Progenitor cell of endocrine pancreas (in vitro differentiated cells): Measurements from ENCODE around the gene DVL1. TPM values are rescaled to one million over a fixed set of nuclear protein-coding genes. Genes with fewer than 3 reads are reported as not detected.

Experiments
- DNase-seq: peaks from one replicate; pipeline ENCODE4 v3.0.0; 2021; ENCODE audit warnings: low spot score; ENCODE audit not compliant: unreplicated experiment
- H3K27ac Mint-ChIP-seq: 2 replicates; pipeline ENCODE4 v1.8.0; 2021; ENCODE audit warnings: mild to moderate bottlenecking, moderate library complexity, mixed read lengths
- H3K27me3 Mint-ChIP-seq: 2 replicates; pipeline ENCODE4 v1.8.0; 2021; ENCODE audit warnings: mixed read lengths
- H3K36me3 Mint-ChIP-seq: 2 replicates; pipeline ENCODE4 v1.8.0; 2022; ENCODE audit warnings: mixed read lengths; ENCODE audit not compliant: insufficient read depth
- H3K4me1 Mint-ChIP-seq: 2 replicates; pipeline ENCODE4 v1.8.0; 2021; ENCODE audit warnings: low read depth, mixed read lengths
- H3K4me3 Mint-ChIP-seq: 2 replicates; pipeline ENCODE4 v1.8.0; 2021; ENCODE audit warnings: low read depth, mild to moderate bottlenecking, moderate library complexity, mixed read lengths
- H3K9me3 Mint-ChIP-seq: 2 replicates; pipeline ENCODE4 v1.8.0; 2021; ENCODE audit warnings: low read depth, mixed read lengths
- total RNA-seq: library from RNA; stranded (reverse); gene quantifications from 2 replicates; pipeline ENCODE4 v1.2.1, GENCODE V29; 2021
- TF ChIP-seq, protein P1 (sequence below): fragments of 200-600 bp; sonication (generic); IDR thresholded peaks from one replicate; pipeline ENCODE4 v1.5.0; 2021; ENCODE audit warnings: antibody characterized with exemption, mild to moderate bottlenecking; ENCODE audit not compliant: unreplicated experiment

Gene DVL1
- total RNA-seq, 1 donor from 2014 or later: 60.1 TPM

- TF ChIP-seq, protein P1, sequence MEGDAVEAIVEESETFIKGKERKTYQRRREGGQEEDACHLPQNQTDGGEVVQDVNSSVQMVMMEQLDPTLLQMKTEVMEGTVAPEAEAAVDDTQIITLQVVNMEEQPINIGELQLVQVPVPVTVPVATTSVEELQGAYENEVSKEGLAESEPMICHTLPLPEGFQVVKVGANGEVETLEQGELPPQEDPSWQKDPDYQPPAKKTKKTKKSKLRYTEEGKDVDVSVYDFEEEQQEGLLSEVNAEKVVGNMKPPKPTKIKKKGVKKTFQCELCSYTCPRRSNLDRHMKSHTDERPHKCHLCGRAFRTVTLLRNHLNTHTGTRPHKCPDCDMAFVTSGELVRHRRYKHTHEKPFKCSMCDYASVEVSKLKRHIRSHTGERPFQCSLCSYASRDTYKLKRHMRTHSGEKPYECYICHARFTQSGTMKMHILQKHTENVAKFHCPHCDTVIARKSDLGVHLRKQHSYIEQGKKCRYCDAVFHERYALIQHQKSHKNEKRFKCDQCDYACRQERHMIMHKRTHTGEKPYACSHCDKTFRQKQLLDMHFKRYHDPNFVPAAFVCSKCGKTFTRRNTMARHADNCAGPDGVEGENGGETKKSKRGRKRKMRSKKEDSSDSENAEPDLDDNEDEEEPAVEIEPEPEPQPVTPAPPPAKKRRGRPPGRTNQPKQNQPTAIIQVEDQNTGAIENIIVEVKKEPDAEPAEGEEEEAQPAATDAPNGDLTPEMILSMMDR: peak; percentile 54
- Mint-ChIP-seq H3K36me3 (no peaks in the 10 kb centered on the region), H3K4me3 (no peak overlapping the region), H3K27me3 (no peaks in the 10 kb centered on the region), H3K4me1 (no peaks in the 10 kb centered on the region), H3K9me3 (no peaks in the 10 kb centered on the region), H3K27ac (no peak overlapping the region)
- DNase-seq: no peak
Observed at GRCh38 chr1:1299686-1300351, 49.4 kb downstream of the DVL1 start.

- Mint-ChIP-seq H3K4me3 (no peak overlapping the region), H3K27me3 (no peaks in the 10 kb centered on the region), H3K9me3 (no peaks in the 10 kb centered on the region), H3K4me1 (no peaks in the 10 kb centered on the region), H3K36me3 (no peaks in the 10 kb centered on the region), H3K27ac (no peak overlapping the region)
- TF ChIP-seq, protein P1: no peak
- no peak for DNase-seq
Observed at GRCh38 chr1:1298861-1299685, 50.1 kb downstream of the DVL1 start.

DNA sequence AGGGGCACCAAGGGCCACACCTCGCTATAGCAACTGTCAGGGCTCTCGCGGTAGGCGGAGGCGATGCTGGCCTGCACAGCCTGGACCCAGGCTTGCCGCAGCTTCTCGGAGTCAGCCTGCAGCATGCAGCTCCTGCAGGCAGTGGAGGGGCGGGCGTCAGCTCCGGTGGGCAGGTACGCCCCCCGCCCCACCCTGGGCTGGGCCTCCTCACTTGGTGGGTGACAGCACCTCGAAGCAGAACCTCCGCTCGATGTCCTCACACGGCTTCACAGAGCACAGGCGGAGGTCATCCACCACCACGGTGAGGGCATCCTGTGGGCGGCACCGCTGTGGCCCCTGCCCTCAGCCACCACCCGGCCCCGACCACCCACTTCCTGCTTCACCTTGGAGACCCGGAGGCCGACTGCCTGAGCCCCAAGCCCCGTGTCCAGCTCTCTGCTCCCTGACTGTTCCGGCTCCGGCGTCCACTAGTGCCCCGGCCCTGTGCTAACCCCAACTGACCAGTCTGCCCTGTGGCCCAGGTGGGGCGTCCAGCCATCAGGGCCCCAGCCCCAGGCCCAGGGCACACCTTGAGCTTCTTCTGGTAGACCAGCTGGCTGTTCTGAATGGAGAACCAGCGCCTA, 51.3 kb downstream of the DVL1 start:
- no peaks in the 10 kb centered on the region for H3K4me1 Mint-ChIP-seq
- TF ChIP-seq, protein P1: no peak

GRCh38 chr1:1296070-1297061, 52.9 kb downstream of the DVL1 start:
- no peak overlapping the region for H3K27ac Mint-ChIP-seq
- DNase-seq: no peak
- H3K4me3 Mint-ChIP-seq: no peak overlapping the region
- H3K36me3 Mint-ChIP-seq: no peaks in the 10 kb centered on the region
- no peaks in the 10 kb centered on the region for H3K27me3 Mint-ChIP-seq
- no peaks in the 10 kb centered on the region for H3K9me3 Mint-ChIP-seq
- TF ChIP-seq, protein P1: no peak
- H3K4me1 Mint-ChIP-seq: no peaks in the 10 kb centered on the region

More for the DNA sequence above, 51.3 kb downstream of the DVL1 start:
- Mint-ChIP-seq H3K4me3 (no peak overlapping the region), H3K27me3 (no peaks in the 10 kb centered on the region), H3K27ac (no peak overlapping the region), H3K9me3 (no peaks in the 10 kb centered on the region), H3K36me3 (no peaks in the 10 kb centered on the region)
- no peak for DNase-seq
